Activated T-cell treated with anti-CD3 and anti-CD28 coated beads, Interleukin-2, amount 50 U/mL, for 4 hours (primary cell): Measurements from ENCODE around the gene GRID1. TPM values are rescaled to one million over a fixed set of nuclear protein-coding genes. Genes with fewer than 3 reads are reported as not detected.
"Not testable (repeated sequence)": the region's sequence is repeated elsewhere in the genome, so short reads cannot be mapped to it uniquely, and the experiment has no call there.

Experiments
- ATAC-seq, 2 donors: fragments of 200-7000 bp; cut with Tn5 transposase; one replicate each; pipeline ENCODE4 v1.10.0; 2021
- DNase-seq: peaks from one replicate; pipeline ENCODE4 v3.0.0-alpha.2; 2020
- H3K27me3 Mint-ChIP-seq: one replicate; pipeline ENCODE4 v1.8.0; 2021; ENCODE audit warnings: low read depth, mixed read lengths
- H3K36me3 Mint-ChIP-seq: one replicate; pipeline ENCODE4 v1.8.0; 2022; ENCODE audit warnings: mixed read lengths; ENCODE audit not compliant: insufficient read depth
- H3K4me1 Mint-ChIP-seq: one replicate; pipeline ENCODE4 v1.8.0; 2021; ENCODE audit warnings: low read depth, mixed read lengths
- H3K4me3 Mint-ChIP-seq: one replicate; pipeline ENCODE4 v1.8.0; 2021; ENCODE audit warnings: mild to moderate bottlenecking, moderate library complexity, mixed read lengths
- H3K9me3 Mint-ChIP-seq: one replicate; pipeline ENCODE4 v1.8.0; 2021; ENCODE audit warnings: mixed read lengths
- total RNA-seq, 3 donors: library from RNA; stranded (reverse); gene quantifications; one replicate each; pipeline ENCODE4 v1.2.1, GENCODE V29; 2021

The GRID1 gene
- total RNA-seq, 3 donors from 2014 or later = not detected

GRCh38 chr10:86099542-86100334 is 266.9 kb downstream of the GRID1 start:
- no peaks in the 10 kb centered on the region for H3K4me1 Mint-ChIP-seq
- H3K27me3 Mint-ChIP-seq = no peaks in the 10 kb centered on the region
- no peak overlapping the region for H3K4me3 Mint-ChIP-seq
- no peak for DNase-seq
- H3K9me3 Mint-ChIP-seq = no peaks in the 10 kb centered on the region
- ATAC-seq = no peak
- H3K36me3 Mint-ChIP-seq = no peaks in the 10 kb centered on the region

GRCh38 chr10:86098187-86098881 is 268.3 kb downstream of the GRID1 start:
- DNase-seq (no peak), ATAC-seq (no peak)
- Mint-ChIP-seq H3K9me3 (no peaks in the 10 kb centered on the region), H3K36me3 (no peaks in the 10 kb centered on the region), H3K27me3 (no peaks in the 10 kb centered on the region), H3K4me1 (no peaks in the 10 kb centered on the region), H3K4me3 (no peak overlapping the region)

DNA sequence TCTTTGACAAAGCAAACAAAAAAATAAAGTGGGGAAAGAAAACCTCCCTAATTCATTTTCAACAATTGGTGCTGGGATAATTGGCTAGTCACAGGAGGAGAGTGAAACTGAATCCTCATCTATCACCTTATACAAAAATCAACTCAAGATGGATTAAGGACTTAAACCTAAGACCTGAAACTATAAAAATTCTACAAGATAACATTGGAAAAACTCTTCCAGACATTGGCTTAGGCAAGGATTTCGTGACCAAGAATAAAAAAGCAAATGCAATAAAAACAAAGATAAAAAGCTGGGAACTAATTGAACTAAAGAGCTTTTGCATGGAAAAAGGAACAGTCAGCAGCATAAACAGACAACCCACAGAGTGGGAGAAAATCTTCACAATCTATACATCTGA is 271.5 kb downstream of the GRID1 start:
- not testable (repeated sequence) for ATAC-seq

DNA sequence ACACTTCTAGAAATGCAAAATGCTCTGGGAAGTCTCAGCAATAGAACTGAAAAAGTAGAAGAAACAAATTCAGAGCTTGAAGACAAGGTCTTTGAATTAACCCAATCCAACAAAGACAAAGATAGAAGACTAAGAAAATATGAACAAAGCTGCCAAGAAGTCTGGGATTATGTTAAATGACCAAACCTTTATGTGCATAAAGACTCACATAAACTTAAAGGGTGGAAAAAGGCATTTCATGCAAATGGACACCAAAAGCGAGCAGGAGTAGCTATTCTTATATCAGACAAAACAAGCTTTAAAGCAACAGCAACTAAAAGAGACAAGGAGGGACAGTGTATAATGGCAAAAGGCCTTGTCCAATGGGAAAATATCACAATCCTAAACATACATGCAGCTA is 274.3 kb downstream of the GRID1 start:
- H3K4me3 Mint-ChIP-seq, H3K36me3 Mint-ChIP-seq, DNase-seq, ATAC-seq, H3K9me3 Mint-ChIP-seq, H3K4me1 Mint-ChIP-seq: not testable (repeated sequence)
- peaks cover 16% of the 10 kb centered on the region for H3K27me3 Mint-ChIP-seq

More for the DNA sequence above, 271.5 kb downstream of the GRID1 start:
- H3K9me3 Mint-ChIP-seq, H3K4me3 Mint-ChIP-seq, DNase-seq, H3K27me3 Mint-ChIP-seq, H3K4me1 Mint-ChIP-seq, H3K36me3 Mint-ChIP-seq: not testable (repeated sequence)

DNA sequence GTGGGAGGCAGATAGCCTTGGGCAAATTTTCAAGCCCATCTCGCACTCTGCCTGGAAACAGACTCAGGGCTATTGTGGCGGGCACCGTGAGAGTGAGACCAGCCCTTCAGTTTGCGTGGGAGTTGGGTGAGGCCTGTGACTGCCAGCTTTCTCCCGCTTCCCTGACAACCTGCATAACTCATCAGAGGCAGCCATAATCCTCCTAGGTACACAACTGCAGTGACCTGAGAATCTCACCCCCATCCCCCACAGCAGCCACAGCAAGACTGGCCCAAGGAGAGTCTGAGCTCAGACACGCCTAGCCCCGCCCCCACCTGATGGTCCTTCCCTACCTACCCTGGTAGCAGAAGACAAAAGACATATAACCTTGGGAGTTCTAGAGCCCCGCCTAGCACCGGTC is 275.4 kb downstream of the GRID1 start:
- no peaks in the 10 kb centered on the region for H3K36me3 Mint-ChIP-seq
- H3K4me1 Mint-ChIP-seq = no peaks in the 10 kb centered on the region
- no peak overlapping the region for H3K4me3 Mint-ChIP-seq
- no peaks in the 10 kb centered on the region for H3K9me3 Mint-ChIP-seq
- peaks cover 22% of the 10 kb centered on the region for H3K27me3 Mint-ChIP-seq
- no peak for ATAC-seq
- DNase-seq = no peak

GRCh38 chr10:86090807-86091206 is 275.8 kb downstream of the GRID1 start:
- no peak overlapping the region for H3K4me3 Mint-ChIP-seq
- H3K4me1 Mint-ChIP-seq = no peaks in the 10 kb centered on the region
- H3K9me3 Mint-ChIP-seq = no peaks in the 10 kb centered on the region
- peaks cover 25% of the 10 kb centered on the region for H3K27me3 Mint-ChIP-seq
- no peaks in the 10 kb centered on the region for H3K36me3 Mint-ChIP-seq
- ATAC-seq = no peak
- no peak for DNase-seq

DNA sequence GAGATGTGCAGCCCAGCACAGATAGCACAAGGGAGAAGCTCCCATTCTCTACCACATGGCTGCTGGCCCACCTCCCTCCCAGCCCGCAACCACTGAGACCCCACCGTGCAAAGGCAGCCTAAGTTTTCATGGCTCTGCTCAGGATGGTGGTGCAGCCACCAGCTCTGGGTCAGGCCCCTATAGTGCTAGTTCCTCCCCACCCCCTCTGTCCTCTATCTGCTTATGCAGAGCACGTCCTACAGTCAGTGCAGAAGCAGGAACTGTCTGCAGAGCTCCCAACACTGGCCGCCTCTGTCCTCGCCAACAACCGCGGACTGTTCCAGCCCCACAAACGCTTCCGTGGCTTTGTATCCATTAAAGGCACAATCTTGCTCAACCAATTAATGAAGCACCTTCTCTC is 278.9 kb downstream of the GRID1 start:
- H3K27me3 Mint-ChIP-seq = peaks cover 35% of the 10 kb centered on the region
- DNase-seq (no peak), ATAC-seq (no peak)
- H3K36me3 Mint-ChIP-seq = no peaks in the 10 kb centered on the region
- H3K4me1 Mint-ChIP-seq = no peaks in the 10 kb centered on the region
- no peaks in the 10 kb centered on the region for H3K9me3 Mint-ChIP-seq
- H3K4me3 Mint-ChIP-seq = no peak overlapping the region

DNA sequence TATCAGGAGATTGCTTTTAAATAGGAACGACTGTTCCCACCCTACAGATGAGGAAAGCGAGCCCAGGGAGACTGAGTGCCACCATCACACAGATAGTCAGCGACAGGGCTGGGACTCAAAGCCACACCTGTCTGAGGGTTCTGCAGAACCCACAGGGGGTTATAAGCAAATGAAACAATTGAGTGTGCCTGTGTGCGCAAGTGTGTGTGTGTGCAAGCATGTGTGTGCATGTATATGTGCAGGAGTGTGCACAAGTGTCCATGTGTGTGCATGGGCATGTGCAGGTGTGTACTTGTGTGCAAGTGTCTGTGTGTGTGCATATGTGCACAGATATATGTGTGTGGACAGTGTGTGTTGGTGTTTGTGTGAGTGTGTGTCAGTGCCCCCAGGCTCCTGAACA is 280.2 kb downstream of the GRID1 start:
- Mint-ChIP-seq H3K4me3 (no peak overlapping the region), H3K9me3 (no peaks in the 10 kb centered on the region), H3K4me1 (no peaks in the 10 kb centered on the region), H3K27me3 (peaks cover 36% of the 10 kb centered on the region), H3K36me3 (no peaks in the 10 kb centered on the region)
- DNase-seq = no peak
- ATAC-seq = no peak

DNA sequence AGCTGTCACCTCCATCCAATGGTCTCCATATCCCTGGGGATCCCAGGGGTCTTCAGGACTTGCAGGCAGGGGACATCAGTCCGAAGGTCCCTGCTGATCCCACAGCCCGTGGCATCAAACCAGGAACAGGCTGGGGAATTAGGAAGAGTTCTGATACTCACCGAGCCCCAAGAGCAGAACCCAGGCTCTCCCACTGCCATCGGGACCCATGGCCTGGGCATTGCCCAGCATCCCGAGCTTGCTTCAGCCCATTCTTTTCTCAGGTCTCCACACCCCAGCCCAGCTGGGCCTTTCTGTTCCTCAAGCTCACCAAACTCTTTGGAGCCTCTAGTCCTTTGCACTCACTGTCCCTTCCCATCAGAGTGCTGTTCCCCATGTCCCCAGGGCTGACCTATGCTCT is 280.9 kb downstream of the GRID1 start:
- Mint-ChIP-seq H3K36me3 (no peaks in the 10 kb centered on the region), H3K4me3 (no peak overlapping the region), H3K27me3 (peaks cover 35% of the 10 kb centered on the region), H3K4me1 (no peaks in the 10 kb centered on the region), H3K9me3 (no peaks in the 10 kb centered on the region)
- no peak for DNase-seq
- no peak for ATAC-seq

DNA sequence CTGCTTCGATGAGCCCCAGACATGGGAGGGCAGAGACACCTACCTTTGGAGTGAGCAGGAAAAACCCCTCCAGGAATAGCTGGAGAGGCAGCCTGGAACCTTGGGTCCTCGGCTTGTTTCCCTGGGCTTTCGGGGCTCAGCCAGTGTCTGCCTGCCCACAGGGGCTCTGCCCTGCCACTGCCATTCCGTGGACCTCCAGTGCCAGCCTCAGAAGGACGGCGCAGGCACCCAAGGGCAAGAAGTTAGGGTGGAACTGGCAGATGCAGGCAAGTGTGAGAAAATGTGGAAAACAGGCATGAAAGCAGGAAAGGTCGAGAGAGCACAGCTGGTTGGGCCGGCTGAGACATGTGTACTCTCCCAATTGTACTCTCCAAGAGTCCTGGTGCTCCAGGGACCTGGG is 281.5 kb downstream of the GRID1 start:
- Mint-ChIP-seq H3K27me3 (peaks cover 31% of the 10 kb centered on the region), H3K4me1 (no peaks in the 10 kb centered on the region), H3K9me3 (no peaks in the 10 kb centered on the region), H3K36me3 (no peaks in the 10 kb centered on the region), H3K4me3 (no peak overlapping the region)
- ATAC-seq = no peak
- no peak for DNase-seq

DNA sequence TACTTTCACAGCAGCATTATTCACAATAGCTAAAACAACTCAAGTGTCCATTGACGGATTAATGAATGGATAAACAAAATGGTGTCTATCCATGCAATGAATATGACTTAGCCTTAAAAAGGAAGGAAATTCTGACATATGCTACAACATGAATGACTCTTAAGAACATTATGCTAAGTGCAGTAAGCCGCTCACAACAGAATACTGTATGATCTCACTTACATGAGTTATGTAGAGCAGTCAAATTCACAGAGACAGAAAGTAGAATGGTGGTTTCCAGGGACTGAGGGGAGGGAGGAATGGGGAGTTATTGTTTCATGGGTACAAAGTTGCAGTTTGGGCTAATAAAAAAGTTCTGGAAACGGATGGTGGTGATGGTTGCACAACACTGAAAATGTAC is 282.0 kb downstream of the GRID1 start:
- Mint-ChIP-seq H3K4me3 (no peak overlapping the region), H3K36me3 (no peaks in the 10 kb centered on the region), H3K9me3 (no peaks in the 10 kb centered on the region), H3K27me3 (peaks cover 29% of the 10 kb centered on the region), H3K4me1 (no peaks in the 10 kb centered on the region)
- ATAC-seq (no peak), DNase-seq (no peak)

DNA sequence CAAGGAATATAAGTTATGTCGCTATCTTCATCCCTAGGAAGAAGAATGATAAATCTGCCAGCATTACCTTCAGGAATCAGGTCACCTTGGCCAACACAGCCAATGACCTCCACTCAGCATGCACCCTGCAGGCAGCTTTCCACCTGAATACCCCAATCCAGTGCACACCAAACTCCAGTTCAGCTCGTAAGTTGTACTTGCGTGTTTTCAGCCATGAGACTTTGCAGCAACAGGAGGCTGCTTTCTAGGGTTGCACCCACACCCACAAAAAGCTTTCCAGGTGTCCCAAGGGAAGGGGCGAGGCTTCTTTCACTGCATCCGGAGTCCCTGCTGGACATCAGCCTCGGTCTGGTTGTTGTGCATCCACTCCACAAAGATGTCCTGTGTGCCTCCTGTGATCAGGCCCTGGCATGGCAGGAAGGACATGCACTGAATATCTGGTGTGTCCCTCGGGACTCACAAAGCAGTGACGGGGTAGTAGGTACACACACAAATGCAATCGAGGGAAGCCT is 282.9 kb downstream of the GRID1 start:
- Mint-ChIP-seq H3K36me3 (no peaks in the 10 kb centered on the region), H3K27me3 (peaks cover 26% of the 10 kb centered on the region), H3K4me3 (no peak overlapping the region), H3K9me3 (no peaks in the 10 kb centered on the region), H3K4me1 (no peaks in the 10 kb centered on the region)
- ATAC-seq = no peak
- no peak for DNase-seq

GRCh38 chr10:86083206-86083605 is 283.4 kb downstream of the GRID1 start:
- Mint-ChIP-seq H3K9me3 (no peaks in the 10 kb centered on the region), H3K4me3 (no peak overlapping the region), H3K36me3 (no peaks in the 10 kb centered on the region), H3K4me1 (no peaks in the 10 kb centered on the region), H3K27me3 (peaks cover 25% of the 10 kb centered on the region)
- DNase-seq = no peak
- no peak for ATAC-seq

GRCh38 chr10:86082556-86082955 is 284.0 kb downstream of the GRID1 start:
- no peak overlapping the region for H3K4me3 Mint-ChIP-seq
- peaks cover 21% of the 10 kb centered on the region for H3K27me3 Mint-ChIP-seq
- no peaks in the 10 kb centered on the region for H3K36me3 Mint-ChIP-seq
- H3K4me1 Mint-ChIP-seq = no peaks in the 10 kb centered on the region
- ATAC-seq (no peak), DNase-seq (no peak)
- no peaks in the 10 kb centered on the region for H3K9me3 Mint-ChIP-seq

- DNase-seq = no peak
- H3K9me3 Mint-ChIP-seq = no peaks in the 10 kb centered on the region
- no peaks in the 10 kb centered on the region for H3K4me1 Mint-ChIP-seq
Measured at GRCh38 chr10:86079088-86079487, 287.5 kb downstream of the GRID1 start.

More at GRCh38 chr10:86079088-86079487, 287.5 kb downstream of the GRID1 start:
- Mint-ChIP-seq H3K36me3 (no peaks in the 10 kb centered on the region), H3K4me3 (no peak overlapping the region), H3K27me3 (peaks cover 13% of the 10 kb centered on the region)
- ATAC-seq = no peak
